ENCODE measurements around the gene FAU. TPM values are rescaled to one million over a fixed set of nuclear protein-coding genes. Genes with fewer than 3 reads are reported as not detected.
A peak's percentile ranks its signal among the peaks of the same experiment; 100 is the strongest.

Gene FAU
- total and polyA plus RNA-seq, 9 of the 15 experiments (the other 6 are each of a cell fraction or from before 2014, with no cell fraction given): 433 to 1,827 (median 942) TPM

DNA sequence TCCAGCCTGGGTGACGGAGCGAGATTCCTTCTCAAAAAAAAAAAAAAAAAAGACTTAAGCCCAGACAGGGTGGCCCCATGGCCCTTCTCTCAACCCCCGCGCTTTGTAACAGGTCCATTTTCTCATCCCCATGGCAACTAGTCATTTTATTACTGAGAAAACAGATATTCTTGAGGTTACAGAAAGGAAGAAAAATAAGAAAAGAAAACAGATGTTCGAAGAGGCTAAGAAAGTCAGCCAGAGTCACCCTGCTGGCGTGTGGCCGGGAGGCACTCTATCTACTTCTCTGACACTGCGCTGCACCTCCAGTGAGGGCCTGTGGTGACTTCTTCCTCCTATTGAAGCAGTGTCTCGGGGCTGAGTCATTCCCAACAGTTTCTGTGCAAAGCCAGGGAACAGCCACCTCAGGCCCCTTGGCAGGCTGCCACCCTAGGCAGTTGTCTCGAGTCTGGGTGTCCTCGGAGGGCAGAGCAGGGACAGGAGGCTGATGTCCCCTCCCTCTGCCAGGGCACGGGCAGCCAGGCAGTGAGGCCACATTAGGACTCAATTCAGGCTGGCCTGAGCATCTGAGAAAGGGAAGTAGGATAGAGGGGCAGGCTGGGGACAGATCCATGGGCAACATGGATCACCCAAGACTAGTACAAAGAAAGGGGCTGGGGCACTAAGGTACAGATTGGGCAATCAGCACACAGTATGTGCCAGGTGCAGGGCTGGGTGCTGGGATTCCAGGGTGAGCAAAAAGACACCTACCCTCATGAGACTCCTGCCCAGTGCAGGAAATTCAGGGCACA, 28.8 kb upstream of the FAU start (continued):
- TF ChIP-seq, protein P1, sequence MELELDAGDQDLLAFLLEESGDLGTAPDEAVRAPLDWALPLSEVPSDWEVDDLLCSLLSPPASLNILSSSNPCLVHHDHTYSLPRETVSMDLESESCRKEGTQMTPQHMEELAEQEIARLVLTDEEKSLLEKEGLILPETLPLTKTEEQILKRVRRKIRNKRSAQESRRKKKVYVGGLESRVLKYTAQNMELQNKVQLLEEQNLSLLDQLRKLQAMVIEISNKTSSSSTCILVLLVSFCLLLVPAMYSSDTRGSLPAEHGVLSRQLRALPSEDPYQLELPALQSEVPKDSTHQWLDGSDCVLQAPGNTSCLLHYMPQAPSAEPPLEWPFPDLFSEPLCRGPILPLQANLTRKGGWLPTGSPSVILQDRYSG (tag; conservative IDR thresholded peaks at IDR 0.05; ENCODE audit: low read depth): no peak; the same call in 1 of the 2 replicates
- TF ChIP-seq CTBP1 (IDR thresholded peaks at IDR 0.05; ENCODE audit: borderline replicate concordance) (peak; percentile 69; the same call in 1 of the 2 replicates), LEF1 (IDR thresholded peaks at IDR 0.05) (peak; percentile 68), ZNF324 (CRISPR knock-in tag; IDR thresholded peaks at IDR 0.05) (no peak), TAL1 (IDR thresholded peaks at IDR 0.05) (no peak), EGR1 (conservative IDR thresholded peaks at IDR 0.05) (0 out of 2 replicates have a peak, but pooled peaks have one; percentile 8), NR2C1 (IDR thresholded peaks at IDR 0.05) (no peak), NR2C1 (tag; IDR thresholded peaks at IDR 0.05) (no peak), RBM34 (IDR thresholded peaks at IDR 0.05; ENCODE audit: borderline replicate concordance, insufficient read depth, low read length) (no peak), MXI1 (IDR thresholded peaks at IDR 0.05; ENCODE audit: low read depth, low read length) (no peak), SRSF7 (optimal IDR thresholded peaks at IDR 0.05; ENCODE audit: low read depth, low read length) (no peak), MAFF (IDR thresholded peaks at IDR 0.05; ENCODE audit: low read length) (peak; percentile 66), RAD51 (IDR thresholded peaks at IDR 0.05; ENCODE audit: borderline replicate concordance, low read depth) (no peak)
- TF ChIP-seq, protein P2, sequence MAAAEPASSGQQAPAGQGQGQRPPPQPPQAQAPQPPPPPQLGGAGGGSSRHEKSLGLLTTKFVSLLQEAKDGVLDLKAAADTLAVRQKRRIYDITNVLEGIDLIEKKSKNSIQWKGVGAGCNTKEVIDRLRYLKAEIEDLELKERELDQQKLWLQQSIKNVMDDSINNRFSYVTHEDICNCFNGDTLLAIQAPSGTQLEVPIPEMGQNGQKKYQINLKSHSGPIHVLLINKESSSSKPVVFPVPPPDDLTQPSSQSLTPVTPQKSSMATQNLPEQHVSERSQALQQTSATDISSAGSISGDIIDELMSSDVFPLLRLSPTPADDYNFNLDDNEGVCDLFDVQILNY (CRISPR knock-in tag; IDR thresholded peaks at IDR 0.05): no peak
- TF ChIP-seq, protein P3, sequence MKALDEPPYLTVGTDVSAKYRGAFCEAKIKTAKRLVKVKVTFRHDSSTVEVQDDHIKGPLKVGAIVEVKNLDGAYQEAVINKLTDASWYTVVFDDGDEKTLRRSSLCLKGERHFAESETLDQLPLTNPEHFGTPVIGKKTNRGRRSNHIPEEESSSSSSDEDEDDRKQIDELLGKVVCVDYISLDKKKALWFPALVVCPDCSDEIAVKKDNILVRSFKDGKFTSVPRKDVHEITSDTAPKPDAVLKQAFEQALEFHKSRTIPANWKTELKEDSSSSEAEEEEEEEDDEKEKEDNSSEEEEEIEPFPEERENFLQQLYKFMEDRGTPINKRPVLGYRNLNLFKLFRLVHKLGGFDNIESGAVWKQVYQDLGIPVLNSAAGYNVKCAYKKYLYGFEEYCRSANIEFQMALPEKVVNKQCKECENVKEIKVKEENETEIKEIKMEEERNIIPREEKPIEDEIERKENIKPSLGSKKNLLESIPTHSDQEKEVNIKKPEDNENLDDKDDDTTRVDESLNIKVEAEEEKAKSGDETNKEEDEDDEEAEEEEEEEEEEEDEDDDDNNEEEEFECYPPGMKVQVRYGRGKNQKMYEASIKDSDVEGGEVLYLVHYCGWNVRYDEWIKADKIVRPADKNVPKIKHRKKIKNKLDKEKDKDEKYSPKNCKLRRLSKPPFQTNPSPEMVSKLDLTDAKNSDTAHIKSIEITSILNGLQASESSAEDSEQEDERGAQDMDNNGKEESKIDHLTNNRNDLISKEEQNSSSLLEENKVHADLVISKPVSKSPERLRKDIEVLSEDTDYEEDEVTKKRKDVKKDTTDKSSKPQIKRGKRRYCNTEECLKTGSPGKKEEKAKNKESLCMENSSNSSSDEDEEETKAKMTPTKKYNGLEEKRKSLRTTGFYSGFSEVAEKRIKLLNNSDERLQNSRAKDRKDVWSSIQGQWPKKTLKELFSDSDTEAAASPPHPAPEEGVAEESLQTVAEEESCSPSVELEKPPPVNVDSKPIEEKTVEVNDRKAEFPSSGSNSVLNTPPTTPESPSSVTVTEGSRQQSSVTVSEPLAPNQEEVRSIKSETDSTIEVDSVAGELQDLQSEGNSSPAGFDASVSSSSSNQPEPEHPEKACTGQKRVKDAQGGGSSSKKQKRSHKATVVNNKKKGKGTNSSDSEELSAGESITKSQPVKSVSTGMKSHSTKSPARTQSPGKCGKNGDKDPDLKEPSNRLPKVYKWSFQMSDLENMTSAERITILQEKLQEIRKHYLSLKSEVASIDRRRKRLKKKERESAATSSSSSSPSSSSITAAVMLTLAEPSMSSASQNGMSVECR (CRISPR knock-in tag; IDR thresholded peaks at IDR 0.05): no peak
- TF ChIP-seq, protein P4, sequence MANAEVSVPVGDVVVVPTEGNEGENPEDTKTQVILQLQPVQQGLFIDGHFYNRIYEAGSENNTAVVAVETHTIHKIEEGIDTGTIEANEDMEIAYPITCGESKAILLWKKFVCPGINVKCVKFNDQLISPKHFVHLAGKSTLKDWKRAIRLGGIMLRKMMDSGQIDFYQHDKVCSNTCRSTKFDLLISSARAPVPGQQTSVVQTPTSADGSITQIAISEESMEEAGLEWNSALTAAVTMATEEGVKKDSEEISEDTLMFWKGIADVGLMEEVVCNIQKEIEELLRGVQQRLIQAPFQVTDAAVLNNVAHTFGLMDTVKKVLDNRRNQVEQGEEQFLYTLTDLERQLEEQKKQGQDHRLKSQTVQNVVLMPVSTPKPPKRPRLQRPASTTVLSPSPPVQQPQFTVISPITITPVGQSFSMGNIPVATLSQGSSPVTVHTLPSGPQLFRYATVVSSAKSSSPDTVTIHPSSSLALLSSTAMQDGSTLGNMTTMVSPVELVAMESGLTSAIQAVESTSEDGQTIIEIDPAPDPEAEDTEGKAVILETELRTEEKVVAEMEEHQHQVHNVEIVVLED (CRISPR knock-in tag; IDR thresholded peaks at IDR 0.05): no peak
